ENCODE data around the gene ZNF232.
A peak's percentile ranks its signal among the peaks of the same experiment; 100 is the strongest.
"Not testable (repeated sequence)": the region's sequence is repeated elsewhere in the genome, so short reads cannot be mapped to it uniquely, and the experiment has no call there.

The ZNF232 gene

GRCh38 chr17:5128905-5129535, 17.3 kb upstream of the ZNF232 start:
- H3K4me3 ChIP-seq (ENCODE audit: low read length): no peak overlapping the region
- DNase-seq (ENCODE audit: low read depth): no peak
- TF ChIP-seq CTCF (conservative IDR thresholded peaks at IDR 0.05; ENCODE audit: low read length): no peak

- DNase-seq (ENCODE audit: low read depth); H3K4me3 ChIP-seq (ENCODE audit: low read length): not testable (repeated sequence)
Measured at GRCh38 chr17:5128387-5128786, 16.7 kb upstream of the ZNF232 start.

GRCh38 chr17:5127910-5128309, 16.2 kb upstream of the ZNF232 start:
- no peak overlapping the region for H3K4me3 ChIP-seq (ENCODE audit: low read length)
- TF ChIP-seq CTCF (conservative IDR thresholded peaks at IDR 0.05; ENCODE audit: low read length): no peak
- DNase-seq (ENCODE audit: low read depth): no peak

- no peak overlapping the region for H3K4me3 ChIP-seq (ENCODE audit: low read length)
- no peak for TF ChIP-seq CTCF (conservative IDR thresholded peaks at IDR 0.05; ENCODE audit: low read length)
- DNase-seq (ENCODE audit: low read depth): no peak
Measured at GRCh38 chr17:5126719-5127488, 15.2 kb upstream of the ZNF232 start.

- not testable (repeated sequence) for H3K4me3 ChIP-seq (ENCODE audit: low read length); DNase-seq (ENCODE audit: low read depth)
Measured at GRCh38 chr17:5124896-5125295, 13.2 kb upstream of the ZNF232 start.

- H3K4me3 ChIP-seq (ENCODE audit: low read length); DNase-seq (ENCODE audit: low read depth): not testable (repeated sequence)
Measured at GRCh38 chr17:5124125-5124760, 12.6 kb upstream of the ZNF232 start.

- DNase-seq (ENCODE audit: low read depth): no peak
- no peak overlapping the region for H3K4me3 ChIP-seq (ENCODE audit: low read length)
- TF ChIP-seq CTCF (conservative IDR thresholded peaks at IDR 0.05; ENCODE audit: low read length): no peak
Measured at GRCh38 chr17:5123343-5124124, 11.9 kb upstream of the ZNF232 start.

GRCh38 chr17:5122586-5123342, 11.1 kb upstream of the ZNF232 start:
- DNase-seq (ENCODE audit: low read depth): no peak
- H3K4me3 ChIP-seq (ENCODE audit: low read length): peak overlapping the region; percentile 55

GRCh38 chr17:5122056-5122455, 10.4 kb upstream of the ZNF232 start:
- H3K4me3 ChIP-seq (ENCODE audit: low read length); DNase-seq (ENCODE audit: low read depth): not testable (repeated sequence)

More at GRCh38 chr17:5122586-5123342, 11.1 kb upstream of the ZNF232 start:
- no peak for TF ChIP-seq CTCF (conservative IDR thresholded peaks at IDR 0.05; ENCODE audit: low read length)

Measured in AG10803 (cell line).